HG03095 (cell line): ENCODE results near the gene CFAP298.

Experiments used
- ATAC-seq: cut with Tn5 transposase; IDR thresholded peaks from one replicate; pipeline ENCODE4 v1.9.1; 2021; ENCODE audit warnings: moderate library complexity; ENCODE audit not compliant: unreplicated experiment

CFAP298 gene

DNA sequence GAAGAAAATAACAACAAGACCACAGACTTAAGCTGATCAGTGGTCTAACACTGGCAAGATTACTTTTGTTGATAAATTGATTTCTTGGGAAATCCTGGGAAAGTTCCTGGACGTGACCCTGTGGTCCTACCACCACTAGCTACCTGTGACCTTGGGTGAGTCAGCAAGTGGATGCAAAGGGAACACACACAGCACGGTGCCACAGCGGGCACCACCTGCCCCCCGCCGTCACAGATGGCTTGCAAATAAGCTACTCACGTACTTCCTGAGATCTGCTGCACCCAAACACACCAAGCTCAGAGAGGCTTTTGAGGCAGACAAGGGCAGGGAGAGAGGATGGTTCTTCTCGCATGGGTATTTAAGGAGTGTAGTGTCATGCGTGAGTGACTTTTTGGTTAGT, 12.7 kb downstream of the CFAP298 start:
- ATAC-seq, result no peak

DNA sequence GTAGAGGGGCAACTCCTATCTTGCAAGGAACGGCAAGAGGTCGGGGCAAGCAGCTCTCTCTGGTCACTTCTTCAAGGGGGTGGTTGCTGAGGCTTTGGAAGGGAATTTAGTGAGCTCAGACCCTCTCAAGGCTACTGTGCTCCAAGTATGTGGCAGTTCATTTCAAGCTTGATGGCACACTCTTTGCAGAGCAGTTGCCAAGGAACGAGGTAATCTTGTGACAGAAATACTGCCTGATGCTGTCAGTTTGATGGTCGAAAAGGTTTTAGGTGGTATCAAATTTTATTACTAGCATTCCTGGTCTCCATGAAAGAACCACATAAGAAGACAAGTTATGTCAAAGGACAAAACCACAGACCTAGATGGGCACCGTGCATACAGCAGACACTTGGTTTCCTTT, 13.1 kb downstream of the CFAP298 start:
- no peak for ATAC-seq

DNA sequence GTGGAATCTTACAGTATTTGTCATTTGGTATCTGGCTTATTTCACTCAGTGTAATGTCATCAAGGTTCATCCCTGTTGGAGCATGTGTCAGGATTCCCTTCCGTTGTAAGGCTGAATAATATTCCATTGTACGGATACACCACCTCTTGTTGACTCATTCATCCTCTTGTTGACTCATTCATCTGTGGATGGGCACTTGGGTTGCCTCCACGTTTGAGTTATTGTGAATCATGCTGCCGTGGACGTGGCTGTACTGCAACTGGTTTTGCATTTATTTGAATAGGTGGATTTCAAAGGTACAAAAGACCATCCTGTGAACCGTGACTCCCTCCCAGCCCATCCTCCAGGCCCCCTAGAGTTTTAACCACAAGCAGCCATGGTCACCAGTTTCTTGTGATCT, 15.0 kb downstream of the CFAP298 start:
- ATAC-seq, result no peak

DNA sequence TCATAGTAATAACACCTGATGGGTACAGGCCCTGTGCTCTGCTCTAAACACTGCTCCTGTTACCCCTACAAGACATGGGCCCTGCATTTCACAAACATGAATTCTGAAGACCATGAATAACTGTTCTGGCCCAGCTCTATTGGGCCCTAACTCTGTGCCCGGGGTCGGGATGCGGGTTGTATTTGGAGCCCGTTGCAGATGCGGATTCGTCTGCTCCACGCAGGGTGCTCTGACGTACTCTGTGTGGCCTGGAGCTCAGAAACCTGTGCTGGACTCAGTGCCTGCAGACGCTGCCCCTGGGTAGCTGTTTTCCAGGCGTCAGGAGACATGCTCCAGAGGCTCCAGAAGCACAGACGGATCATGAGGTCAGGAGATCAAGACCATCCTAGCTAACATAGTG, 16.7 kb downstream of the CFAP298 start:
- ATAC-seq, result no peak

DNA sequence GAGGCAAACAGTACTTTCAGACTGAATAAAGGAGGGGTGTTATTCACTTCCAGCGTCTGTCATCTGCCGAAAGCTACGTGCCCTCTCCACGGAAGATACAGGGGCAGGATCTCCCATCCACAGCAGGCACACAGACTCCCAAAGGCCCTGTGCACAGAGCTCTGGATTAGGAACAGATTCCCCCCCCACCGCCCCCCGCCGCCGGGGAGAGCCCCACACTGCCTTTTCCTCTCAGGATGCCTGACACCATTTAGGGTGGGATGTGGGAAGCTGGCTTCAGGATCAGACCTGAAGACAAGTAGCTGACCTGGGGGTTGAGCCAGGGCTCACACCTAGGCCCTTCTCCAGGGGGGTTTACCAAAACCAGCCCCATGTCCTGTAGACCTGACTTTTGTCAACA, 18.5 kb downstream of the CFAP298 start:
- ATAC-seq, result no peak

DNA sequence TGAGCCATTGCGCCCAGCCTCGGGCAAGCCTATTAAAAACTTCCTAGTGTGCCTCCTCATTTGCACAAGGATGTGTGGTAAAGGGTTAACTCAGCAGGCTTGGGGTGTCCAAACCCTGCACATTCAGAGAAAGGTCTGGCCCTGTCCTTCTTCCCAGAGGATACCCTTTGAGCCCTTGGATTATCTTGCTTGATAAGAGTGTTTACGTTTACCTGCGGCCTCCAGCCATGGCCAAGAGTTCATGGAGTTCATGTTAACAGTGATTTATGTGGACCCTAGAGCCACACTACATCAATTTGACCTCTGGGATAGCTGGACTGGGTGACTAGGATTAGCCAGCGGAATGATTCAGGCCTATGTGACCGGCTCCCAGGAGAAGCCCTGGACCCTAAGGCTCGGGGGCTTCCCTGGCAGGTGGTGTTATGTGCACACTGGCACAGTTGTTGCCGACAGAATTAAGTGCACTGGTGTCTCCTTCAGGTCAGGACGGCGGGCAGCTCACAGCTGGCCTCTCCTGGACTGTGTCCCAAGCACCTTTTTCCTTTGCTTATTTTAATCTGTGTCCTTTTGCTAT, 19.2 kb downstream of the CFAP298 start:
- no peak for ATAC-seq

DNA sequence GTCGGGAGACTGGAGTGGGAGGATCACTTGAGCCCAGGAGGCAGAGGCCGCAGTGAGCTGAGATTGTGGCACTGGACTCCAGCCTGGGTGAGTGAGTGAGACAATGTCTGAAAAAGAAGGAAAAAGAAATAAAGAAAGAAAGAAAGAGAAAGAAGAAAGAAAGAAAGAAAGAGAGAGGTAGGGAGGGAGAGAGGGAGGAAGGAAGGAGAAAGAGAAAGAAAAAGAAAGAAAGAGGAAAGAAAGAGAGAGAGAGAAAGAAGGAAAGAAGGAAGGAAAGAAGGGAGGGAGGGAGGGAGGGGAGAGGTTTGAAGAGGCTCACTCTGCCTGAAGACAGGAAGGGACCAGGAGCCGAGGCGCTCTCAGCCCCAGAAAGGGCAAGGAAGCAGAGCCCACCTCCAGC, 22.0 kb downstream of the CFAP298 start:
- ATAC-seq, result no peak

DNA sequence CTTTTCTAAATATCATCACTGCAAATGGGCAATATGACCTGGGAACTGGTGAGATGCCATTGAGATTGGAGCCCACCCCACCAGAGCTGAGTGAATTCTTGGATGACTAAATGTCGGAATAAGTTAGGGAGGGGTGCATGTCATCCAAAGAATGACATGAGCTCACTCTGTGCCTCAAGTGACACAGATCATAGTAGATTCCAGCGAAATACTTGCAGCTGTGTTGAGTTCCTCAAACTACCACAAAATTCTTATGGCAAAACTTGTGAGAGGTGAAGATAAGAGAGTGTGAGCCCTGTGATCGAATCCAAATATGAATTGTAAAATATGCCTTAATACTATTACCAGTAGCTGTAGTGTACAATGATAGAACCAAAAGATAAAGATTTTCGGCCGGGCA, 24.5 kb downstream of the CFAP298 start:
- no peak for ATAC-seq

DNA sequence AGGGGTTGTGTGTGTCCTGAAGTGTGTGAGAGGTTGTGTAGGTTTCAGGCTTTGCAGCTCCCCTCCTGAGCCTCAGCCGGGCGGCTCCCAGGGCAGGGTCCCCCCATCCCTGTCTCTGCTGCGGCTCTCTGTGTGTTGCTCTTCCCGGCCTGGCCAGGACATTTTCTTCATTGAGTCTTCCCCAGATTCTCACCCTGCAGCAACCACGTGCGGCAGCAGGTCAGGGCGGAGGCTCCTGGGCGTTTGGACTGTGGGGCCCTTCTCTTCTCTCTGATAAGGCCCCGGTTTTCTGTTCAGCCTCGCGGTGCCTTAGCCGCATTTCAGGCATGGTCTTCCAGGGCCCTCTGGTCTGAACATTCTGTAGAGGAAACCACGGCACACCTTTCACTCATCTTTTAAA, 25.1 kb downstream of the CFAP298 start:
- no peak for ATAC-seq

DNA sequence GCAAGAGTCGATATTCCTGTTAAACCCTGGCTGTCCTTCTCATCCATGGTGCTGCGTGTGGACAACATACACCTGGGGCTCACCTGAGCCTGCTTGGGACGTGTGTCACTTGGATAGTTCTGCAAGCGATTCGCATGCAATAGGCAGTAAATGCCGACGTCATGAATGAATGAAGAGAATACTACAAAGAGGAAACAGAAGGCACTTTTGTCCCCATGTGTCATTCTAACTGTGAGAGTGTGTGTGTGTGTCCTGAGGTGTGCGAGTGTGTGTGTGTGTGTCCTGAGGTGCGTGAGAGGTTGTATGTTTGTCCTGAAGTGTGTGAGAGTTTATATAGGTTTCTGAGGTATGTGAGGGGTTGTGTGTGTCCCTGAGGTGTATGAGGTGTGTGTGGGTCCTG, 26.2 kb downstream of the CFAP298 start:
- no peak for ATAC-seq

DNA sequence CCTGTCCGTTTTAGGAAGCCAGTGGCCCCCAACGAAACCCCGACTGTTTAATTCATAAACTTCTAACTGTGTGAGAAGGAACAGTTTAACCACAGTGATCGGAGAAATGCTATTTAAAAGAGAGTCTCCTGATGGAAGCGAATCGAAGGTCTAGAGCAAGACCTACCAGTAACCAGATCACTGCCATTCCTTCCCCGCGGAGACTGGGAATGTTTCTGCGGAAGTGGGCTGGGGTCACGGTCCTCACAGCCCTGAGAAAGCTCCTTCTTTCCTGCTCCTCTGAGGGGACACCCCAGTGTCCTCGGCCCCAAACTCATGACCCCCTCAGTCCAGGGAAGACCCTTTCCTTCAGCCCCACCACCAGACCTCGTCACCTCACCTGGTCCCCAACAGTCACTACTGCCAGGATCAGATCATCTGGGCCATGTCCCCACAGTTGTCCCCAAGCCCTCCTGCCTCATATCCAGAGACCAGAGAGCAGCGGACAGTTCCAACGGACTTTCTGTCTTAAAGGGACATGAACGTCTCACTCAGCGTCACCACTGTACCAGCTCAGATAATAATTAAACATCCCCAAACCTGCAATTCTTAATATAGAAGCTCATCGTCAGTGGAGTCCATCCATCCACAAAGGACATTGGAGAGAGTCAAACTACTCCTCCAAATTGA, 27.0 kb downstream of the CFAP298 start, which contains the start of gene TCP10L:
TCP10L (minus strand) TSS at position 482 of the 669 bp plus-strand sequence. CDS start 1,219 bp downstream, outside the sequence.
- ATAC-seq, result no peak

DNA sequence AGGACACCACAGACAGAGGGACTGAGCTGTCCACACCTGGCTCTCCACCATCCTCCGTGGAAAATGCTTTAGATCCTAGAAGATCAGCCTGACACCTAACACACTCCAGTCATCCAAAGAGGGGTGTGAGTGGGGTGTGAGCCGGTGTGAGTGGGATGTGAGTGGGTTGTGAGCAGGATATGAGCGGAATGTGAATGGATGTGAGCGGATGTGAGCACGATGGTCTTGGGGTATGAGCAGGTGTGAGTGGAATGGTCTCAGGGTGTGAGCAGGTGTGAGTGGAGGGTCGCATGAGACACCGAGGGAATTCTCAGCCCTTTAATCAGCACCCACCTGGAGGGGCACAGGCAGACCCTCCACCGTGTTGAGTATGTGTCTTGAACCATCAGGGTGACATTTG, 27.7 kb downstream of the CFAP298 start:
- ATAC-seq, result no peak

DNA sequence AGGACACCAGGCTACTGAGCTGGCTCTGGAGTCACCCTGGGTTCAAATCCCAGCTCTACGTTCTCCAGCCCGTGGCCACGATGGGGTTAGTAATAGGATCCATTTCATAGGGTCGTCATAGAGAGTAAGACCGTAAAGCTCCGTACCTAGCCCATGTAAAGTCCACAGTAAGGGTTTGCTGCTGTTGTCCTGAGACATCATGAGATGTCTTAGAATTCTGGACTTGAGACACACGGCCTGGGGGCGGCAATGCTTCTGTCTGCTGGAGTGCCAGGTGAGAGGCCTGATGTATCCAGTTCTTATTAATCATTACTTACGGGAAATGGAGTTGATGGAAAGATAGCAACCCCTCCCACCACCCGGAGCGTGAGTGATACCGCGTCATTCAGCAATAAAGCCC, 30.4 kb downstream of the CFAP298 start:
- ATAC-seq, result no peak

DNA sequence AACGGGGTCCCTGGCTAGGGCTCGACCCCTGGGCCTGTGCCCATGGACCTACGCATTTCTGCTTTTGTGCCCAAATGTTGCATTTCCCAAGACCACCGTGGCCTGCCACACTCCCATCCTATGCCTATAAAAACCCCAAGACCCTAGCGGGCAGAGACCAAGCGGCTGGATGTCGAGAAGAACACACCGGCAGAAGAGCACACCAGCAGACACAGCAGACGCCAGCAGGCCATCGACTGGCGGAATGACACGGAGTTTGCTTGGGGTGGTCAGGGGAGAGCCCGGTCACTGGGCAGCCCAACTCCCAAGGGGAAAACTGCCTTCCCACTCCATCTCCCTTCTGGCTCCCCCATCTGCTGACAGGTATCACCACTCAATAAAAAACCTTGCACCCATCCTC, 31.2 kb downstream of the CFAP298 start:
- ATAC-seq, result no peak

DNA sequence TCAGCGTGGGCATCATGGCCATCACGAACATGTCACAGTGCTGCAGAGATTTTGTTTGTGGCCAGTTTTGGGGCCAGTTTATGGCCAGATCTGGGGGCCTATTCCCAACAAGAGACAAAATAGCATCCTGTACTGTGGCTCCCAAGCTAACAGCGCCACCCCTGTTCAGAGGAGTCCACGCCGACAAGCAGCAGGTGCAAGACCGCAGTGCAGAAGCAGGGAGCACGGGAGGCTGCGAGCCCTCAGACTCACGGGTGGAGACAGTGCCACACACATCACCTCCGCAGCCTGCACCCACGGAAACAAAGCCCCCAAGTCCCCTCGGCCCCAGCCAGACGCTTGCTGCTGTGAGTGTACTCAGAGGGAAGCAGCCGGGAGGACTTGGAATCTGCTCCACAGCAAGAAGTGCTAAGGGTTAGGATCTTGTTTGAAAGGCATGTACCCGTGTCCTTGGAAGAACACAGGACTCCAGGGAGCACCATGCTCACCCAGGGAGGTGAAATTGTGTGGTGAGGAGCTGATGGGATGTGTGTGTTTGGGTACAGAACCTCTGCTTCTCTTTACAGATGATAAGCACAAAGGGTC, 34.0 kb downstream of the CFAP298 start:
- no peak for ATAC-seq

DNA sequence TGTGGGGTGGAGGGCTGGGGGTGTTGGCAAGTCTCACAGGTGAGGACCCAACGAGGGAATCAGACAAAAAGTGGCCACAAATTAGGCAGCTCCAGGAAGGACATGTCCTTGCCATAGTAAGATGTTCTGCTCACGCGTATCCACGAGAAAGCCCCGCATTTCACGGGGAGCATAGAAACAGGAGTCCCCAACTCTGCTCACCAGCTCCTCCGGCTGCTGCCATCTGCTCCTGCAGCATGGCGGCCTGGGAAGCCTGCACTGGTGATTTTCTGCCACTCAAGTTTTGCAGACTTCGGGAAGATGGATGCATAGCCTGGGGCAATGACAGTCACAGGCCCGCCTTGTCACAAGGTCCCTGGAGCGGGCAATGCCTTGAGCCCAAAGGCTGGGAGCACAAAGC, 36.2 kb downstream of the CFAP298 start:
- no peak for ATAC-seq

DNA sequence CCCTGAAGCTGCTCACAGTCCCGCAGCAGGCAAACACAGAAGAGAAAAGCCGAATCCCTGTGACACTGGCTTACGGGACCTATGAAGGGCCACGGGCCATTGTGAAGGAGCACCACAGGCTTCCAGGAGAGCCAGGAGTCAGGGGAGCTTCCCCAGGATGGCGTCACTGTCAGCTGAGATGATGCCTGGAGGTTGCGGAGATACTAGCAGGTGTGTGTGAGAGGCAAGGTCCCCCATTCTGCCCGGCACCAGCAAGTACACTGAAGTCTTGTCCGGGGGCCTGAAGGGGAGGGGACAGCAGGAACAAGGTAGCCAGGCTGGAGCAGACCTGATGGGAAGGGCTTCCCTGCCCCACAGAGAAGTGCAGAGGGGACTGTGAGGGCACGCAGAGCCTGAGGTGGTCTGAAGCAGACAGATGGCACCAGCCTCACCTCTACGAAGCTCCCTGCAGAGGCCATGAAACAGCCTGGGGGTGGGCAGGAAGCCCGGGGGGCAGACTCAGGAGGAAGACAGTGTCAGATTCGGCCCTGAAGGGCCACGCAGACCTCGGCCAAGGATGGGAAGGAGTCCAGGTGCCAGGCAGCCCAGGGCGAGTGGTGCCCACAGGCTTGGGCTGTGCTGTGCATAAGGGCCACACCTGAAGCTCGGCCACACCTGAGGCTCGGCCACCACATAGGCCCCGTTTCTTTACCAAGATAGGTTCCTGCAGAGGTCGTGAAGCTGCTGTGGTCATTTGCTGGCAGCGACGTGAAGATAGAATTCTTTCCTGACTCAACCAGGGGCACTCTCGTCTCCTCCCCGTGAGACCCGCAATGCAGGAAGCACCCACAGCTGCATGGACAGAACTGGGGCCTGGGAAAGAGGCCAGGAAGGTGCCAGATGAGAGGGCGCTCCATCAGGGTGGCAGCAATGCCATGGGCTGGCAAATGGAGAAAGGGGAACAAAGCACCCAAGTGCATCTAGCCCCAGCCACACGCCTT, 36.9 kb downstream of the CFAP298 start:
- ATAC-seq, result no peak

DNA sequence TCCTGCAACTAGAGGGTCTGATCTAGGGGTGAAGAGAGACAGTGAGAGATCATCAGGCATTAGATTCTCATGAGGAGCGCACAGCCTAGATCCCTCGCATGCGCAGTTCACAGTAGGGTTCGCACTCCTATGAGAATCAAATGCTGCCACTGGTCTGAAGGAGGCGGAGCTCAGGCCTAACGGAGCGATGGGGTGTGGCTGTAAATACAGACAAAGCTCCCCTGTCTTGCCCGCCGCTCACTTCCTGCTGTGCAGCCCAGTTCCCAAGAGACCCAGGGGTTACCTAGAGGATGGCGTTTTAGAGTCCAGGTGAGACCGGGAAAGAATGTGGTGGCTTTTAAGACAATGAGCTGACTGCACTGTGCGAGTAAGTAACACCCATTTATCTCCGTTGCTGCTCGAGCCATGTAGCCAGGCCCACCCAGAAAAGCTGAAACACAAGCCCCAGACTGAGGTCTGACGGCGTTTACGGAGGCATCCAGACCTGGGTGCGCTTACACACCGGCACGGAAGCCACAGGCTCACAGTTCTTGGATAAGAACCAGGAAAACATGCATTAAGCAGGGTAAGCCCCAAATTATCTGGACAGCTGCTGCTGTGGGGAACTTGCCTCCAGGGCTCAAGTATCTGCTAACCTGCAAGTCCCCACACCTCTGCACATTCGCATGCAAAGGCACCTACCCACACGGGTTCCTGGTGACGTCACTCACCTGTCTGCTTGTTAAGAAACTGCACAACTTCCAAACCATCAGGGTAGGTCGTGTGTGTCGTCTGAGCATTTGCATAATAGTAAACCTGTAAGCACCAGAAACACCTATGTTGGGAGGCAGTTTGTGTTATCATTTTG, 39.4 kb downstream of the CFAP298 start:
- no peak for ATAC-seq

DNA sequence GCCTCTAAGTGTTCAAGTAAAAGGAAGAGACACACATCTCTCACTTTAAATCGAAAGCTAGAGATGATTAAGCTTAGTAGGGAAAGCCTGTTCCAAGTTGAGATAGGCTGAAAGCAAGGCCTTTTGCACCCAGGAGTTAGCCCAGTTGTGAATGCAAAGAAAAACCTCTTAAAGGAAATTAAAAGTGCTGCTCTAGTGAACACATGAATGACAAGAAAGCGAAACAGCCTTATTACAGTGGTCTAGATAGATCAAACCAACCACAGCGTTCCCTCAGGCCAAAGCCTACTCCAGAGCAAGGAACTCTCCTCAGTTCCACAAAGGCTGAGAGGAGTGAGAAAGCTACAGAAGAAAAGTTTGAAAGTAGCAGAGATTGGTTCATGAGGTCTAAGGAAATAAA, 41.7 kb downstream of the CFAP298 start:
- ATAC-seq, result no peak
